OCI-LY7 (cell line): ENCODE results near the gene PKD1L1.

ENCODE experiments used
- EZH2phosphoT487 ChIP-seq: fragments of 200-600 bp; sonication (generic); IDR thresholded peaks from 2 replicates; pipeline ENCODE4 v1.6.1; 2018; ENCODE audit warnings: low read depth, borderline replicate concordance, mild to moderate bottlenecking, mixed run types, antibody characterized with exemption, low read length, moderate library complexity, mixed read lengths
- TF ChIP-seq, protein P1 (sequence below): fragments of 200-600 bp; sonication (generic); conservative IDR thresholded peaks from 2 replicates; pipeline ENCODE4 v1.5.1; 2014; ENCODE audit warnings: mild to moderate bottlenecking, antibody characterized with exemption, low read length, moderate library complexity, mixed read lengths

DNA sequence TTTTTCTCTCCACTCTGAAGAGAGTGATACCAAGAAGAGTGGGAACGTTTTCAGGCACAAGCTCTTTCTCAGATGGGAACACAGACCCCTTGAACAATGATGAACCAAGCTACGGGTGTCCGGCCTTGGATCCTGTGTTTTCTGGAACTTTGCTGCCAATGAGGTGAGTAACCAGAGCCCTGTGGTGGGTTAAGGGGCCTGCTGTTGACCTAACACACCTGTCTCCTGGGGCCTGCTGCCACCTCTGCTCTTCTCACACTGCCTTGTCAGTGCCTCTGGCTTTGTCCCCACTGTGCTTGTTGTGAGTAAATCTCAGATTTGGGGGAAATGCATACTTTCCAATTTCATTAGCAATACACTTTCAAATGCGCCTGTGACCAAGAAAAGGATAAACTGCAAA is 1.4 kb upstream of the PKD1L1 start:
- no peak for TF ChIP-seq EZH2phosphoT487
- TF ChIP-seq, protein P1, sequence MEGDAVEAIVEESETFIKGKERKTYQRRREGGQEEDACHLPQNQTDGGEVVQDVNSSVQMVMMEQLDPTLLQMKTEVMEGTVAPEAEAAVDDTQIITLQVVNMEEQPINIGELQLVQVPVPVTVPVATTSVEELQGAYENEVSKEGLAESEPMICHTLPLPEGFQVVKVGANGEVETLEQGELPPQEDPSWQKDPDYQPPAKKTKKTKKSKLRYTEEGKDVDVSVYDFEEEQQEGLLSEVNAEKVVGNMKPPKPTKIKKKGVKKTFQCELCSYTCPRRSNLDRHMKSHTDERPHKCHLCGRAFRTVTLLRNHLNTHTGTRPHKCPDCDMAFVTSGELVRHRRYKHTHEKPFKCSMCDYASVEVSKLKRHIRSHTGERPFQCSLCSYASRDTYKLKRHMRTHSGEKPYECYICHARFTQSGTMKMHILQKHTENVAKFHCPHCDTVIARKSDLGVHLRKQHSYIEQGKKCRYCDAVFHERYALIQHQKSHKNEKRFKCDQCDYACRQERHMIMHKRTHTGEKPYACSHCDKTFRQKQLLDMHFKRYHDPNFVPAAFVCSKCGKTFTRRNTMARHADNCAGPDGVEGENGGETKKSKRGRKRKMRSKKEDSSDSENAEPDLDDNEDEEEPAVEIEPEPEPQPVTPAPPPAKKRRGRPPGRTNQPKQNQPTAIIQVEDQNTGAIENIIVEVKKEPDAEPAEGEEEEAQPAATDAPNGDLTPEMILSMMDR, result no peak
